ENCODE data around the gene INSL3.
A peak's percentile ranks its signal among the peaks of the same experiment; 100 is the strongest.
"Not testable (repeated sequence)": the region's sequence is repeated elsewhere in the genome, so short reads cannot be mapped to it uniquely, and the experiment has no call there.

INSL3 gene

GRCh38 chr19:17794731-17795494 is 26.4 kb downstream of the INSL3 start, which contains the start of gene B3GNT3:
TSS of gene B3GNT3 (plus strand) at chr19:17795138. CDS start at chr19:17807808, 12,670 bp downstream.
- peak within 1 kb of the TSS; percentile 60 for H3K4me3 ChIP-seq (ENCODE audit: low read depth, low read length)
- no peaks in the 10 kb centered on the region for H3K9me3 ChIP-seq (ENCODE audit: control insufficient read depth, insufficient read depth, low read depth, low read length)
- H3K27ac ChIP-seq (ENCODE audit: low read depth, low read length) = no peak within 1 kb of the TSS

DNA sequence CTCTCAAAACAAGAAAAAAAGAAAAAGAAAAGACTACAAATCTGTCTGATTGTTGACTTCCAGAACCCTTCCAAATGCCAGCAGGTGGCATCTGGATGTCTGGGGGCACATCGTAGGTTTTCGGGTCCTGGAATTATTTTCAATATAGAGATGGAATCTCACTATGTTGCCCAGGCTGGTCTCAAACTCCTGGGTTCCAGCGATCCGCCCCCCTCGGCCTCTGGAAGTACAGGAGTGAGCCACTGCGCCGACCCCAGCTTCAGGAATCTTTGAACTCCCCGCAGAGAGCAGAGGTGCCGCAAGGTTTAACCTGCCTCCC is 26.9 kb downstream of the INSL3 start:
- no peak overlapping the region for H3K27ac ChIP-seq (ENCODE audit: low read depth, low read length)
- no peaks in the 10 kb centered on the region for H3K36me3 ChIP-seq (ENCODE audit: control insufficient read depth, insufficient read depth, low read length)
- peaks cover 22% of the 10 kb centered on the region for H3K27me3 ChIP-seq (ENCODE audit: control insufficient read depth, insufficient read depth, low read length)
- peak overlapping the region; percentile 60 for H3K4me3 ChIP-seq (ENCODE audit: low read depth, low read length)
- H3K9me3 ChIP-seq (ENCODE audit: control insufficient read depth, insufficient read depth, low read depth, low read length) = no peaks in the 10 kb centered on the region
- H3K4me1 ChIP-seq (ENCODE audit: control insufficient read depth, insufficient read depth, low read length) = peaks cover 5% of the 10 kb centered on the region; the same call in 1 of the 2 replicates
- H3K9ac ChIP-seq (ENCODE audit: low read length) = no peak overlapping the region

More at GRCh38 chr19:17794731-17795494, 26.4 kb downstream of the INSL3 start, which contains the start of gene B3GNT3:
- Histone ChIP-seq H3K4me1 (ENCODE audit: control insufficient read depth, insufficient read depth, low read length) (peaks cover 5% of the 10 kb centered on the region; the same call in 1 of the 2 replicates), H3K27me3 (ENCODE audit: control insufficient read depth, insufficient read depth, low read length) (peaks cover 22% of the 10 kb centered on the region), H3K36me3 (ENCODE audit: control insufficient read depth, insufficient read depth, low read length) (no peaks in the 10 kb centered on the region), H3K9ac (ENCODE audit: low read length) (no peak within 1 kb of the TSS)

- no peaks in the 10 kb centered on the region; the same call in 1 of the 2 replicates for H3K36me3 ChIP-seq (ENCODE audit: control insufficient read depth, insufficient read depth, low read length)
- 0 out of 2 replicates have a peak, but pooled peaks cover under 1% of the 10 kb centered on the region for H3K4me1 ChIP-seq (ENCODE audit: control insufficient read depth, insufficient read depth, low read length)
- peaks cover 13% of the 10 kb centered on the region for H3K27me3 ChIP-seq (ENCODE audit: control insufficient read depth, insufficient read depth, low read length)
- no peak overlapping the region for H3K4me3 ChIP-seq (ENCODE audit: low read depth, low read length)
- H3K27ac ChIP-seq (ENCODE audit: low read depth, low read length) = no peak overlapping the region
- H3K9ac ChIP-seq (ENCODE audit: low read length) = no peak overlapping the region
- no peaks in the 10 kb centered on the region for H3K9me3 ChIP-seq (ENCODE audit: control insufficient read depth, insufficient read depth, low read depth, low read length)
These were observed 31.1 kb downstream of the INSL3 start for GRCh38 chr19:17790059-17790780.

GRCh38 chr19:17788632-17789031 is 32.7 kb downstream of the INSL3 start:
- Histone ChIP-seq H3K27ac (ENCODE audit: low read depth, low read length) (no peak overlapping the region), H3K36me3 (ENCODE audit: control insufficient read depth, insufficient read depth, low read length) (peaks cover 2% of the 10 kb centered on the region; the same call in 1 of the 2 replicates)

DNA sequence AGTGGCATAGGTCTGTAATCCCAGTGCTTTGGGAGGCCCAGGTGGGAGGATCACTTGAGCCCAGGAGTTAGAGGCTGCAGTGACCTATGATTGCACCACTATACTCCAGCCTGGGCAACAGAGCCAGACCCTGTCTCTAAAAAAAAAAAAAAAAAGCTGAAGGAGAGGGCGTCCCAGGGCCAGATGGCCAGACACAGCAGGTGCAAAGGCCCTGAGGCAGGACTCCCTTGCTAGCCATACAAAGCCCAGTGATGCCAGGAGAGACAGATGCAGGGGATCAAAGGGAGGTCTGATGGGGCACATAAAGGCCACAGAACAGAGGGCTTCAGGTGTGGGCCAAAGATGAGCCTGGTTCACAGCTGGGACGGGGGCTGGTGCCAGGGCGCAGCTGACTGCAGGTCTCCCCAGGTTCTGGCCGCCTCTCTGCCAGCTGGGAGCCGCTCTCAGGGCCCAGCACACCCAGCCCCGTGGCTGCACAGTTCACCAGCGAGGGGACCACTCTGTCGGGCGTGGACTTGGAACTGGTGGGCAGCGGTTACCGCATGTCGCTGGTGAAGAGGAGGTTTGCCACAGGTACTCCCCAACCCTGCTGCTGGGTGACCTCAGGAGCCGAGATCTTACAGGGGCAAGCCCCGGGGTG is 33.9 kb downstream of the INSL3 start:
- Histone ChIP-seq H3K36me3 (ENCODE audit: control insufficient read depth, insufficient read depth, low read length) (peaks cover 8% of the 10 kb centered on the region), H3K27me3 (ENCODE audit: control insufficient read depth, insufficient read depth, low read length) (no peaks in the 10 kb centered on the region), H3K4me3 (ENCODE audit: low read depth, low read length) (no peak overlapping the region), H3K9me3 (ENCODE audit: control insufficient read depth, insufficient read depth, low read depth, low read length) (no peaks in the 10 kb centered on the region), H3K27ac (ENCODE audit: low read depth, low read length) (no peak overlapping the region), H3K4me1 (ENCODE audit: control insufficient read depth, insufficient read depth, low read length) (peaks cover 5% of the 10 kb centered on the region; the same call in 1 of the 2 replicates), H3K9ac (ENCODE audit: low read length) (no peak overlapping the region)

More at GRCh38 chr19:17788632-17789031, 32.7 kb downstream of the INSL3 start:
- H3K4me3 ChIP-seq (ENCODE audit: low read depth, low read length) = no peak overlapping the region
- H3K4me1 ChIP-seq (ENCODE audit: control insufficient read depth, insufficient read depth, low read length) = peaks cover 5% of the 10 kb centered on the region; the same call in 1 of the 2 replicates
- H3K27me3 ChIP-seq (ENCODE audit: control insufficient read depth, insufficient read depth, low read length) = no peaks in the 10 kb centered on the region; the same call in 1 of the 2 replicates
- H3K9ac ChIP-seq (ENCODE audit: low read length) = no peak overlapping the region
- no peaks in the 10 kb centered on the region for H3K9me3 ChIP-seq (ENCODE audit: control insufficient read depth, insufficient read depth, low read depth, low read length)

GRCh38 chr19:17784201-17785008 is 36.9 kb downstream of the INSL3 start:
- H3K9me3 ChIP-seq (ENCODE audit: control insufficient read depth, insufficient read depth, low read depth, low read length) = no peaks in the 10 kb centered on the region
- H3K36me3 ChIP-seq (ENCODE audit: control insufficient read depth, insufficient read depth, low read length) = peaks cover 12% of the 10 kb centered on the region
- H3K9ac ChIP-seq (ENCODE audit: low read length) = no peak overlapping the region
- H3K4me3 ChIP-seq (ENCODE audit: low read depth, low read length) = no peak overlapping the region
- H3K27me3 ChIP-seq (ENCODE audit: control insufficient read depth, insufficient read depth, low read length) = no peaks in the 10 kb centered on the region
- no peak overlapping the region for H3K27ac ChIP-seq (ENCODE audit: low read depth, low read length)
- H3K4me1 ChIP-seq (ENCODE audit: control insufficient read depth, insufficient read depth, low read length) = peaks cover 8% of the 10 kb centered on the region

DNA sequence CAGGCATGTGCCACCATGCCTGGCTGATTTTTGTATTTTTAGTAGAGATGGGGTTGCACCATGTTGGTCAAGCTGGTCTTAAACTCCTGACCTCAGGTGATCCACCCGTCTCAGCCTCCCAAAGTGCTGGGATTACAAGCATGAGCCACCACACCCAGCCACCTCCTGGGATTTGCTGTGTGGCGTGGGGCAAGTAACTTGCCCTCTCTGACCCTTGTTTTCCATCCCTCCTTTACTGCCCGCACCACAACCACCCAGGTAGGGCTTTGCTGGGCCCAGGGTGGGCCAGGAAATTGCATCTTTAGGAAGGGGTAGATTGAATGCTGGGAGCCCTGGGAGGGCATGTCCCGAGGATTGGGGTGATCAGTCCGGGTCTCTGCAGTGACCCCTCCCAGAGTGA is 37.6 kb downstream of the INSL3 start:
- not testable (repeated sequence) for H3K9ac ChIP-seq (ENCODE audit: low read length); H3K27ac ChIP-seq (ENCODE audit: low read depth, low read length); H3K9me3 ChIP-seq (ENCODE audit: control insufficient read depth, insufficient read depth, low read depth, low read length); H3K27me3 ChIP-seq (ENCODE audit: control insufficient read depth, insufficient read depth, low read length); H3K4me3 ChIP-seq (ENCODE audit: low read depth, low read length)
- H3K4me1 ChIP-seq (ENCODE audit: control insufficient read depth, insufficient read depth, low read length) = peaks cover 14% of the 10 kb centered on the region
- peaks cover 12% of the 10 kb centered on the region for H3K36me3 ChIP-seq (ENCODE audit: control insufficient read depth, insufficient read depth, low read length)

DNA sequence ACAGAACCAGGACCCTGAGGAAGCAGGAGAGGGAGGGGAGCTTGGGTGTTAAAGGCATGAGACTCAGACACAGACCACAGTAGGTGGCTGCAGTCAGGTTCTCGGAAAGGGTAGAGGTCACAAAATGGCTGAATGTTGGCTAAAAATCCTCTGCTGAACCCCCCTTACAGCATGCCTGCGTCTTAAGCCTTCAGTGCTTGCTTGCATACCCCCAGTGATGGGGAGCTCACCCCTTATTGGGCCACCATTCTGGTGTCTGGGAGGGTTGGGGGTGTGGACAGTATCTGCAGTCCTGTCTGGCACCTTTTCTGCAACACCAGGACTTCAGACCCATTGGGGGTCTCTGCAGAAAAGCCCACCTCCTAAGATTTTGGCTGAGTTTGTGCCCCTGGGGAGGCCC is 40.5 kb downstream of the INSL3 start:
- no peak overlapping the region for H3K27ac ChIP-seq (ENCODE audit: low read depth, low read length)
- H3K9ac ChIP-seq (ENCODE audit: low read length) = no peak overlapping the region
- H3K4me1 ChIP-seq (ENCODE audit: control insufficient read depth, insufficient read depth, low read length) = peaks cover 14% of the 10 kb centered on the region
- peaks cover 12% of the 10 kb centered on the region for H3K36me3 ChIP-seq (ENCODE audit: control insufficient read depth, insufficient read depth, low read length)
- no peak overlapping the region for H3K4me3 ChIP-seq (ENCODE audit: low read depth, low read length)
- no peaks in the 10 kb centered on the region for H3K9me3 ChIP-seq (ENCODE audit: control insufficient read depth, insufficient read depth, low read depth, low read length)
- H3K27me3 ChIP-seq (ENCODE audit: control insufficient read depth, insufficient read depth, low read length) = no peaks in the 10 kb centered on the region

DNA sequence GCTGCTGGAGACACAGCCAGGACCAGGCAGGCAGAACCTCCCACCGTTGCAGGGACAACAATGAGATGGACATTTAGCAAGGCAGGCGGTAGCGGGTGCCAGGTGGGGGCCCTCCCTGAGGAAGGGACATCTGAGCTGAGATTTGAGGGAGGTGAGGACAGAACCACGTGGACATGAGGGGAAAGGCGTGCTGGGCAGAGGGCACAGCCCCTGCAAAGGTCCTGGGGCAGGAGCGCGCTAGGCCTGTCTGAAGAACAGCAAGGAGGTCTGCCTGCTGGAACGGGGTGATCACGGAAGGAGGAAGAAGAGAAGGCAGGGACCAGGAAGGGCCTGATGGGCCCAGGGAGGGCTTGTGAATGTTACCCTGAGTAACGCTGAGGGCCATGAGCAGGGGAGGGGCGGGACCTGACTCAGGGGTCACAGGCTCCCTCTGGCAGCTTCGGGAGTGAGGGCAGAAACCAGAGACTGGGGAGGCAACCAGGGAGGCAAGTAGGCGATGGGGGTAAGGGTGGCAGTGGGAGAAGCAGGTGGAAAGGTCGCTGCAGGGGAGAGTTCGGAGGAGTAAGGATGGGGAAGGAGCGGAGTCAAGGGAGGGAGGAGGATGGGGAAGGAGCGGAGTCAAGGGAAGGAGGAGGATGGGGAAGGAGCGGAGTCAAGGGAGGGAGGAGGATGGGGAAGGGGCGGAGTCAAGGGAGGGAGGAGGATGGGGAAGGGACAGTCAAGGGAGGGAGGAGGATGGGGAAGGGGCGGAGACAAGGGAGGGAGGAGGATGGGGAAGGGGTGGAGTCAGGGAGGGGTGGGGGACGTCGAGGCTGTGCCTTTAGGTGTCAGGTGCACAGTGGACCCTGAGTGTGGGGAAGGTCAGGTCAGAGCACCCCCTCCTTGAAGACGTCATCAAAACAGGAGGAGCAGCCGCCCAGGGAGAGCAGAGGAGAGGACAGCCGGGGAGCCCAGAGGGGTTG is 42.1 kb downstream of the INSL3 start:
- H3K27me3 ChIP-seq (ENCODE audit: control insufficient read depth, insufficient read depth, low read length) = no peaks in the 10 kb centered on the region
- H3K9me3 ChIP-seq (ENCODE audit: control insufficient read depth, insufficient read depth, low read depth, low read length) = no peaks in the 10 kb centered on the region
- peaks cover 14% of the 10 kb centered on the region for H3K4me1 ChIP-seq (ENCODE audit: control insufficient read depth, insufficient read depth, low read length)
- H3K9ac ChIP-seq (ENCODE audit: low read length) = no peak overlapping the region
- H3K36me3 ChIP-seq (ENCODE audit: control insufficient read depth, insufficient read depth, low read length) = peaks cover 10% of the 10 kb centered on the region; the same call in 1 of the 2 replicates
- no peak overlapping the region for H3K27ac ChIP-seq (ENCODE audit: low read depth, low read length)
- peak overlapping the region; percentile 68 for H3K4me3 ChIP-seq (ENCODE audit: low read depth, low read length)
